Heart left ventricle (tissue), 13 donors: ENCODE results near the gene BNIP5.

ENCODE experiments used
- POLR2A ChIP-seq, 2 donors: fragments of 450-650 bp; IDR thresholded peaks; one replicate each; pipeline ENCODE4 v1.6.1; 2017; ENCODE audit warnings: antibody characterized with exemption in 2 of 2, mild to moderate bottlenecking in 2 of 2, moderate library complexity in 2 of 2
- TF ChIP-seq, protein P1 (sequence below), 12 donors: fragments of 200-600 bp; sonication (generic) in 4 of 12; IDR thresholded peaks; one replicate each; pipeline versions ENCODE4 v1.5.0 to v1.8.0; 2018 to 2022; ENCODE audit warnings: antibody characterized with exemption in 12 of 12, mild to moderate bottlenecking in 5 of 12
- donor health status: ischemic (EF 13 %, LVEDD 7.1; RV severe dilation, severe dysfunction).
- donor health status: DM: no; HTN: yes; CAD: no.
- donor health status: DM: no; HTN: no; CAD: no.
- donor health status: ischemic (EF 25% LVEDD 6.9; RV normal size, moderate dysfunction).
- donor health status: ischemic (EF 25% LVEDD 5.7; RV mildly dilated, moderate dysfunction).
- donor health status: ischemic (EF 35%, LVEDD 5.7; RV mildly dilated, moderate dysfunction).
- donor health status: nonischemic (EF 11% LVEDD 7.7; RV severe dilation, severe dysfunction).
- donor health status: DM: yes; HTN: yes; CAD: no.
- donor health status: PGD.
- donor health status: ischemic (EF 29% LVEDD 5.4; RV normal size, mild dysfunction).
- donor health status: nonischemic (EF 23%, LVEDD 6.1; RV moderate dilation, normal function).

DNA sequence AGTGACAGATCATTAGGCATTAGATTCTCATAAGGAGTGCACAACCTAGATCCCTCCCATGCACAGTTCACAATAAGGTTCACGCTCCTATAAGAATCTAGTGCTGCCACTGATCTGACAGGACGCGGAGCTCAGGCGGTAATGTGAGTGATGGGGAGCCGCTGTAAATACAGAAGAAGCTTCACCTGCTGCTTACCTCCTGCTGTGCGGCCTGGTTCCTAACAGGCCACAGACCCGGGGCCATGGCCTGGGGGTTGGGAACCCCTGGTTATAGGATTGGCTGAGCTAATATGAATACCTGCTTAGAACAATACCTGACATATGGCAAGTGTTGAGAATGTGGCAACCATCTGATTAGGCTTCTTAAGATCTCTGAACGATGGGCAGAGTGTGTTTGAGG is 64.5 kb downstream of the BNIP5 start:
- TF ChIP-seq POLR2A (IDR thresholded peaks at IDR 0.05): no peak
- TF ChIP-seq, protein P1, sequence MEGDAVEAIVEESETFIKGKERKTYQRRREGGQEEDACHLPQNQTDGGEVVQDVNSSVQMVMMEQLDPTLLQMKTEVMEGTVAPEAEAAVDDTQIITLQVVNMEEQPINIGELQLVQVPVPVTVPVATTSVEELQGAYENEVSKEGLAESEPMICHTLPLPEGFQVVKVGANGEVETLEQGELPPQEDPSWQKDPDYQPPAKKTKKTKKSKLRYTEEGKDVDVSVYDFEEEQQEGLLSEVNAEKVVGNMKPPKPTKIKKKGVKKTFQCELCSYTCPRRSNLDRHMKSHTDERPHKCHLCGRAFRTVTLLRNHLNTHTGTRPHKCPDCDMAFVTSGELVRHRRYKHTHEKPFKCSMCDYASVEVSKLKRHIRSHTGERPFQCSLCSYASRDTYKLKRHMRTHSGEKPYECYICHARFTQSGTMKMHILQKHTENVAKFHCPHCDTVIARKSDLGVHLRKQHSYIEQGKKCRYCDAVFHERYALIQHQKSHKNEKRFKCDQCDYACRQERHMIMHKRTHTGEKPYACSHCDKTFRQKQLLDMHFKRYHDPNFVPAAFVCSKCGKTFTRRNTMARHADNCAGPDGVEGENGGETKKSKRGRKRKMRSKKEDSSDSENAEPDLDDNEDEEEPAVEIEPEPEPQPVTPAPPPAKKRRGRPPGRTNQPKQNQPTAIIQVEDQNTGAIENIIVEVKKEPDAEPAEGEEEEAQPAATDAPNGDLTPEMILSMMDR (IDR thresholded peaks at IDR 0.05): no peak
